ENCODE results near the gene SORCS1. TPM values are rescaled to one million over a fixed set of nuclear protein-coding genes. Genes with fewer than 3 reads are reported as not detected.

SORCS1 gene
- total RNA-seq, 6 experiments from 2014 or later, result 0.09 to 0.14 (median 0.10) TPM; not detected in 3

GRCh38 chr10:106877574-106877973 lies 286.9 kb downstream of the SORCS1 start:
- Mint-ChIP-seq H3K27ac (no peak overlapping the region), H3K9me3 (peaks cover 40% of the 10 kb centered on the region), H3K4me3 (no peak overlapping the region), H3K36me3 (ENCODE audit: low read depth) (no peaks in the 10 kb centered on the region), H3K27me3 (ENCODE audit: insufficient read depth) (peaks cover 1% of the 10 kb centered on the region; the same call in 1 of the 2 replicates), H3K4me1 (ENCODE audit: low read depth) (no peaks in the 10 kb centered on the region)
- no peak for DNase-seq
- no peak for TF ChIP-seq CTCF (IDR thresholded peaks at IDR 0.05)

- H3K27me3 Mint-ChIP-seq (ENCODE audit: insufficient read depth), result peaks cover 1% of the 10 kb centered on the region; the same call in 1 of the 2 replicates
- H3K36me3 Mint-ChIP-seq (ENCODE audit: low read depth), result no peaks in the 10 kb centered on the region
- H3K27ac Mint-ChIP-seq, result no peak overlapping the region
- peaks cover 34% of the 10 kb centered on the region for H3K9me3 Mint-ChIP-seq
- no peak for TF ChIP-seq CTCF (IDR thresholded peaks at IDR 0.05)
- H3K4me1 Mint-ChIP-seq (ENCODE audit: low read depth), result no peaks in the 10 kb centered on the region
- no peak overlapping the region for H3K4me3 Mint-ChIP-seq
- no peak for DNase-seq
Measured at GRCh38 chr10:106874604-106874889, 290.0 kb downstream of the SORCS1 start.

GRCh38 chr10:106873770-106874603 lies 290.5 kb downstream of the SORCS1 start:
- no peaks in the 10 kb centered on the region for H3K4me1 Mint-ChIP-seq (ENCODE audit: low read depth)
- H3K36me3 Mint-ChIP-seq (ENCODE audit: low read depth), result no peaks in the 10 kb centered on the region
- peaks cover 34% of the 10 kb centered on the region for H3K9me3 Mint-ChIP-seq
- peaks cover 1% of the 10 kb centered on the region; the same call in 1 of the 2 replicates for H3K27me3 Mint-ChIP-seq (ENCODE audit: insufficient read depth)
- H3K27ac Mint-ChIP-seq, result no peak overlapping the region
- DNase-seq, result no peak
- no peak for TF ChIP-seq CTCF (IDR thresholded peaks at IDR 0.05)
- H3K4me3 Mint-ChIP-seq, result no peak overlapping the region

- no peak for DNase-seq
- Mint-ChIP-seq H3K4me3 (no peak overlapping the region), H3K36me3 (ENCODE audit: low read depth) (no peaks in the 10 kb centered on the region)
Measured at GRCh38 chr10:106872176-106872575, 292.3 kb downstream of the SORCS1 start.

GRCh38 chr10:106866244-106866845 lies 298.2 kb downstream of the SORCS1 start:
- Mint-ChIP-seq H3K27ac (no peak overlapping the region), H3K4me3 (no peak overlapping the region), H3K9me3 (peaks cover 49% of the 10 kb centered on the region), H3K36me3 (ENCODE audit: low read depth) (no peaks in the 10 kb centered on the region), H3K27me3 (ENCODE audit: insufficient read depth) (peaks cover 3% of the 10 kb centered on the region), H3K4me1 (ENCODE audit: low read depth) (no peaks in the 10 kb centered on the region)
- DNase-seq, result no peak
- no peak for TF ChIP-seq CTCF (IDR thresholded peaks at IDR 0.05)

More at GRCh38 chr10:106872176-106872575, 292.3 kb downstream of the SORCS1 start:
- Mint-ChIP-seq H3K27me3 (ENCODE audit: insufficient read depth) (peaks cover 1% of the 10 kb centered on the region; the same call in 1 of the 2 replicates), H3K27ac (no peak overlapping the region), H3K4me1 (ENCODE audit: low read depth) (no peaks in the 10 kb centered on the region), H3K9me3 (peaks cover 42% of the 10 kb centered on the region)
- no peak for TF ChIP-seq CTCF (IDR thresholded peaks at IDR 0.05)
